Adrenal gland (tissue), 12 donors: ENCODE data around the gene VGLL4. TPM values are rescaled to one million over a fixed set of nuclear protein-coding genes. Genes with fewer than 3 reads are reported as not detected.

ENCODE experiments used
- DNase-seq, 7 donors: peaks; one replicate each; pipeline ENCODE4 v3.0.0-alpha.2; 2019 to 2020
- H3K27ac ChIP-seq, 5 donors: fragments of 200-600 bp; sonication (generic) in 4 of 5; 1 replicate in 3 of 5; 2 replicates in 2 of 5; pipeline versions ENCODE4 v1.5.1 to v1.8.0; 2016 to 2020; ENCODE audit warnings: mild to moderate bottlenecking in 1 of 5
- H3K27me3 ChIP-seq: fragments of 200-600 bp; 2 replicates; pipeline ENCODE4 v1.8.0; 2021
- H3K36me3 ChIP-seq, 2 donors: fragments of 200-600 bp; replicated peaks in 1 of 2; 1 replicate in 1 of 2; 2 replicates in 1 of 2; pipeline versions ENCODE4 v1.5.1 to v1.8.0; 2018 to 2022
- H3K4me1 ChIP-seq, 2 donors: fragments of 200-600 bp; replicated peaks in 1 of 2; 1 replicate in 1 of 2; 2 replicates in 1 of 2; pipeline versions ENCODE4 v1.5.1 to v1.8.0; 2018 to 2021
- H3K4me3 ChIP-seq, 4 donors: fragments of 200-600 bp; sonication (generic) in 3 of 4; one replicate each; pipeline ENCODE4 v1.5.1; 2016 to 2018
- H3K9me3 ChIP-seq, 3 donors: fragments of 200-600 bp; sonication (generic) in 1 of 3; replicated peaks in 1 of 3; 1 replicate in 2 of 3; 2 replicates in 1 of 3; pipeline versions ENCODE4 v1.5.1 to v1.8.0; 2016 to 2021
- POLR2A ChIP-seq, 2 donors: fragments of 450-650 bp; IDR thresholded peaks; one replicate each; pipeline ENCODE4 v1.6.1; 2017; ENCODE audit warnings: antibody characterized with exemption in 2 of 2, mild to moderate bottlenecking in 2 of 2, moderate library complexity in 1 of 2
- WGBS, 4 donors: extraction: QIAGEN DNeasy Blood & Tissue Kit in 2 of 4; methylation state at CpG; one replicate each; pipeline versions ENCODE4 v1.1.5 to v1.1.7; 2013 to 2017; 5-methylcytosine and 5-hydroxymethylcytosine counted together
- intact Hi-C, 2 donors: fragments of 100-400 bp; cut with DNase I; formaldehyde crosslinking; loops; one replicate each; pipeline versions ENCODE4 v1.14.1 to v1.15.0; 2022 to 2023
- polyA plus RNA-seq, 3 donors: library from polyadenylated mRNA; stranded (reverse); fragments of 200-250 nt in 2 of 3; fragments of 350-450 nt in 1 of 3; fragmentation: Illumina TruSeq in 1 of 3; extraction: RNeasy Lipid Tissue Mini Kit (QIAGEN cat#74804) in 1 of 3; gene quantifications; one replicate each; pipeline ENCODE4 v1.2.3, GENCODE V29; 2013 to 2014
- total RNA-seq, 9 donors: library from RNA; depleted of rRNA in 4 of 9; stranded (reverse); fragments of >200 nt in 4 of 9; fragments of 120-200 nt in 1 of 9; fragmentation: NEBNext Ultra II Directional in 1 of 9; extraction: Animal tissue kit (Norgen Biotek cat#: 25700) in 1 of 9; gene quantifications; one replicate each; pipeline versions ENCODE4 v1.1.0 to v1.2.4, GENCODE V29; 2013 to 2023
- TF ChIP-seq, protein P1 (sequence below), 6 experiments: fragments of 450-650 bp in 4 of 6; fragments of 200-600 bp in 2 of 6; sonication (generic) in 1 of 6; IDR thresholded peaks; 1 replicate in 5 of 6; 2 replicates in 1 of 6; pipeline versions ENCODE4 v1.5.1 to v1.8.0; 2016 to 2021; ENCODE audit warnings: antibody characterized with exemption in 6 of 6, mild to moderate bottlenecking in 2 of 6, moderate library complexity in 1 of 6
- donor health status: healthy with polysubstance abuse.
- donor health status: Bipolar disorder and iron deficiency.
- donor health status: DM: yes; HTN: yes; CAD: no.
- donor health status: DM: no; HTN: no; CAD: no.
- donor health status: DM: no; HTN: no; CAD: no.
- donor health status: DM: yes; HTN: yes; CAD: no.

The VGLL4 gene
- total and polyA plus RNA-seq, 12 donors: 38.3 to 153 (median 86.4) TPM

DNA sequence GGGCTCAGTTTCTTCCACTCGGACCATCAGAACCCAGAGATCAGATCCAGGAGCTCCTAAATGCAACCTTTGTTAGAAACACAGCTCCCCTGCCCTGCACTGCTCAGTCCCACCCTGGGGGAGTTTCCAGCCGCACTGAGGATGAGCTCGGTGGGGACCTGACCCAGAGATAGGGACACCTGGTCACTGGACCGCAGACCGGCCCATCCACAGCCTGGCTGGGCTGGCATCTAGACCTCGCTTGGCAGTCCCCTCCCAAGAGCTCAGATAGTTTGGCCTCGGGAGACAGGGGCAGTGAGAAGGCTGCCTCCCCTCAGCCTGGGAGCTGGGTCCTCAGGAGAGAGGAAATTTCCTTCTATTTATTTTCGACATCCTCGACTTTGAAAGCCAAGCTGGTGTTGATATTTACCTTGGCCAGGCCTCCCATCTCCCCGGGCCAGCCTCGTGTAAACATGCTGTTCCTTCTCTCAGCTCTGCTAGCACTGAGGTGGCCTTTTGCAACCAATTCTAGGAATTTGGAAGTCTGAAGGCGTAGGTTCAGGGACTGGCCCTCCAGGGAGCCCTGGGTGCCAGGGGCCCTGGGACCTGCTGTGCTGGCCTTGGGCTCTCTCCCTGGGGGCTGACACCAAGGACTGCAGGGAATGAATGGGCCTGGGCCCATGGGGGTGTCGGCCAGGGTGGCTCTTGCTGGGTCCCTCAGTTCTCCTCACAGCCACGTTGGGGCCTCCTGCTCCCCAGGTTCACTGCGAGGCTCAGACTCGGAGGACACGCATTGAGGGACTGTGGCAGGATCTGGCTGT, 90.1 kb downstream of the VGLL4 start:
- Histone ChIP-seq H3K27ac (peak overlapping the region in 3 of 5 donors; percentile 15 to 64 (median 59)), H3K36me3 (peaks cover 0 to 20% of the 10 kb centered on the region in 2 donors), H3K9me3 (no peaks in the 10 kb centered on the region), H3K4me3 (no peak overlapping the region), H3K4me1 (peaks cover 5 to 41% of the 10 kb centered on the region in 2 donors), H3K27me3 (no peaks in the 10 kb centered on the region)
- intact Hi-C loops: no loop called here
- peak in 2 of 7 donors; percentile 37 to 44 for DNase-seq
- no peak for TF ChIP-seq POLR2A (IDR thresholded peaks at IDR 0.05)
- TF ChIP-seq, protein P1, sequence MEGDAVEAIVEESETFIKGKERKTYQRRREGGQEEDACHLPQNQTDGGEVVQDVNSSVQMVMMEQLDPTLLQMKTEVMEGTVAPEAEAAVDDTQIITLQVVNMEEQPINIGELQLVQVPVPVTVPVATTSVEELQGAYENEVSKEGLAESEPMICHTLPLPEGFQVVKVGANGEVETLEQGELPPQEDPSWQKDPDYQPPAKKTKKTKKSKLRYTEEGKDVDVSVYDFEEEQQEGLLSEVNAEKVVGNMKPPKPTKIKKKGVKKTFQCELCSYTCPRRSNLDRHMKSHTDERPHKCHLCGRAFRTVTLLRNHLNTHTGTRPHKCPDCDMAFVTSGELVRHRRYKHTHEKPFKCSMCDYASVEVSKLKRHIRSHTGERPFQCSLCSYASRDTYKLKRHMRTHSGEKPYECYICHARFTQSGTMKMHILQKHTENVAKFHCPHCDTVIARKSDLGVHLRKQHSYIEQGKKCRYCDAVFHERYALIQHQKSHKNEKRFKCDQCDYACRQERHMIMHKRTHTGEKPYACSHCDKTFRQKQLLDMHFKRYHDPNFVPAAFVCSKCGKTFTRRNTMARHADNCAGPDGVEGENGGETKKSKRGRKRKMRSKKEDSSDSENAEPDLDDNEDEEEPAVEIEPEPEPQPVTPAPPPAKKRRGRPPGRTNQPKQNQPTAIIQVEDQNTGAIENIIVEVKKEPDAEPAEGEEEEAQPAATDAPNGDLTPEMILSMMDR (IDR thresholded peaks at IDR 0.05): no peak
- WGBS, 4 donors: 52 to 67% (median 58%) methylated on average over 11 to 17 of the region's 17 CpGs

DNA sequence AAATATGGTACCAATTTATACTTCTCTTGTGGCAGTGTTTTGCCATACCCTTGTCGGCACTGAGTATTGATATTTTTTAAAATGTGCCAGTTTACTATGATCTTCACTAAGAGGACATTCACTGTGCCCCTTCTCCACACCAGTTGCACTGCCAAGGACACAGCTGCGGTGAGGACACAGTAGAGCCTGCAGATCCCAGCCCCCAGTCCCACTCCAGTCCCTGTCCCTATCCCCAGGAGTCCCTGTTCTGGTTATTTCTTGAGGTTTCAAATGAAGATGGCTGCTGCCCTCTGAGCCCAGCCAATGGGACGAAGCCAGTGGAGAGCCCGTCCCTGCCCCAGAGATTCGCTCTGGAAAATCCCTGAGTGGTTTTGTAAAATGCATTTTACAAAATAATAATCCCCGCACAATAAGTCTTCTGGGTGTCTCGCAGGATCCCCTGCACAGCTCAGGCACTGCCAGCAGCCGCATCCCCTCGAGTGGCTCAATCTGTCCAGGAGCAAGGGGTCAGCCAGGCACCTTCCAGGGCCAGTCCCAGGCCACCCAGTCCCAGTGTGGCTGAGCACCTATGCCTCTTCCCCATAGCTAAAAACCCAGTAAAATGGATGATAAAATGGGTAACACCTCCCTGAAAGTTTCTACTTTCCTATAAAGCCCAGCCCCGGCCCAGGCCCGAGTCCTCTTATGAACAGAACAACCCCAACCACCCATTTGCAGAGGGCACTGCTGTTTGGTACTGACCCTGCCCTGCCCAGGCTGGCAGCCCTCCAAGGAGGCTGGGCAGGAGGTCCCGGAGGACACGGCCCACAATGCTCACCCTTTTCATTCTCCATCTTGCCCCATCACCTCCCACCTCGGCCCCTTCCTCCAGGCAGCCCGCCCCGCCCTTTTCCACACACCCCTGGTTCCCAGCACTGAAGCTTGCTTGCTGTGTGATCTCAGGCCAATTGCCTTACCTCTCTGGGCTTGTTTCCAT, 91.1 kb downstream of the VGLL4 start:
- Histone ChIP-seq H3K4me3 (no peak overlapping the region), H3K27me3 (no peaks in the 10 kb centered on the region), H3K27ac (peak overlapping the region in 1 of 5 donors; percentile 64), H3K36me3 (peaks cover 0 to 20% of the 10 kb centered on the region in 2 donors), H3K4me1 (peaks cover 5 to 39% of the 10 kb centered on the region in 2 donors), H3K9me3 (no peaks in the 10 kb centered on the region)
- intact Hi-C loops: no loop called here
- DNase-seq: peak in 1 of 7 donors; percentile 16
- TF ChIP-seq, protein P1 (IDR thresholded peaks at IDR 0.05): no peak
- no peak for TF ChIP-seq POLR2A (IDR thresholded peaks at IDR 0.05)
- 85 to 88% (median 87%) methylated on average over 16 of the region's 16 CpGs for WGBS, 4 donors

DNA sequence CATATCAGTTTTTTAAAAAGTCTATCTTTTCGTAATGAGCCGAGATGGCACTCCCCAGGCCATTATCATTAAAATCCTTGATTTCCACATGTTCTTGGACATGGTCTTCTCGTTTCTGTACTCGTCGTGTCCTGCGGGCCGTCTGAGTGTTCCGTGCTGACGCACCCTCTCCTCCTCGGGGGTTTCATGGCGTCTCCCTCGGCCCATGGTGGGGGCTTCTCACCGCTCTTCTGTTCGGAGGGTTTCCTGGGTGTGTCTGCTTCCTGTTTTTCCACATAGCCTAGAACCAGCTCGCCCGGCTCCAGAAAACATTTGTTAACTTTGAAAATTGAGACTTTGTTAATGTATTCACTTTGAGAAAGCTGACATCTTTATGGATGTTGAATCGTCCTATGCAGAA, 92.7 kb downstream of the VGLL4 start:
- Histone ChIP-seq H3K4me1 (peaks cover 5 to 30% of the 10 kb centered on the region in 2 donors), H3K27me3 (no peaks in the 10 kb centered on the region), H3K4me3 (no peak overlapping the region), H3K27ac (no peak overlapping the region), H3K36me3 (peaks cover 0 to 14% of the 10 kb centered on the region in 2 donors), H3K9me3 (no peaks in the 10 kb centered on the region)
- intact Hi-C loops: no loop called here
- peak in 1 of 7 donors; percentile 6 for DNase-seq
- TF ChIP-seq, protein P1 (IDR thresholded peaks at IDR 0.05): no peak
- WGBS, 4 donors: 80 to 84% (median 81%) methylated on average over 17 of the region's 17 CpGs

DNA sequence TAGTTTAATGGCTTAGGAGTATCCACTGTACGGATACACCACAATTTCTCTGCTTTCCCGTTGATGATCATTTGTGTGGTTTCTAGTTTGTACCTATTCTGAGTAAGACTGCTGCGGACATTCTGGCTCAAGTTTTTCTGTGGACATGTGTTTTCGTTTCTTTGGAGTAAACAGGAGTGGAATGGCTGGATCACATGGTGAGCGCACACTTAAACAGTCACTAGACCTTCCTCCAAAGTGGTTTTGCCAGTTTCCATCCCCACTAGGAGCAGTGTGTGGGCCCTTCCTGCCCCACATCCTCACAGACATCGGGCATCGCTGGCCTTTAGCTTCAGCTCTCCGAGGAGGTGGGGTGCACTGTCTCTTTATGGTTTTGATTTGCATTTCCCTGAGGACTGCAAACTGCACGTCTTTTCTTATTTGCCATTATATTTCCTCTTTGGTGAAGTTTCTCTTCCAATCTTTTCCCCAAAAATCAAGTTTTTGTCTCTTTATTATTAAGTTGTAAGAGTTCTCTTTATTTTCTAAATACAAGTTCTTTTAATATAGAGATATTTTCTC, 94.1 kb downstream of the VGLL4 start:
- no peaks in the 10 kb centered on the region for H3K27me3 ChIP-seq
- intact Hi-C loops: no loop called here
- TF ChIP-seq, protein P1 (IDR thresholded peaks at IDR 0.05): no peak
- TF ChIP-seq POLR2A (IDR thresholded peaks at IDR 0.05): no peak
- H3K4me1 ChIP-seq: peaks cover 5 to 23% of the 10 kb centered on the region in 2 donors
- no peak overlapping the region for H3K4me3 ChIP-seq
- peaks cover 0 to 5% of the 10 kb centered on the region in 2 donors for H3K36me3 ChIP-seq
- peak in 2 of 7 donors; percentile 0 to 10 for DNase-seq
- 85 to 92% (median 89%) methylated on average over 9 of the region's 9 CpGs for WGBS, 4 donors
- peak overlapping the region in 1 of 5 donors; percentile 1 for H3K27ac ChIP-seq
- no peaks in the 10 kb centered on the region for H3K9me3 ChIP-seq
